Fibroblast of lung (primary cell): ENCODE data around the gene TRIM71. TPM values are rescaled to one million over a fixed set of nuclear protein-coding genes. Genes with fewer than 3 reads are reported as not detected.
"Not testable (repeated sequence)": the region's sequence is repeated elsewhere in the genome, so short reads cannot be mapped to it uniquely, and the experiment has no call there.

Experiments
- DNase-seq, 2 donors: peaks; one replicate each; pipeline versions ENCODE4 v3.0.0 to v3.0.0-alpha.2; 2010; ENCODE audit warnings: low read depth in 2 of 2
- H2AFZ ChIP-seq: 2 replicates; pipeline ENCODE4 v1.5.1; 2012; ENCODE audit warnings: low read length, control low read depth, inconsistent platforms
- H3K27ac ChIP-seq: 2 replicates; pipeline ENCODE4 v1.5.1; 2011; ENCODE audit warnings: low read length, control low read depth; ENCODE audit not compliant: insufficient read depth
- H3K27me3 ChIP-seq: 2 replicates; pipeline ENCODE4 v1.5.1; 2011; ENCODE audit warnings: mild to moderate bottlenecking, low read length; ENCODE audit not compliant: control insufficient read depth, insufficient read depth
- H3K36me3 ChIP-seq: 2 replicates; pipeline ENCODE4 v1.5.1; 2011; ENCODE audit warnings: low read length; ENCODE audit not compliant: control insufficient read depth, insufficient read depth
- H3K4me1 ChIP-seq: 2 replicates; pipeline ENCODE4 v1.5.1; 2011; ENCODE audit warnings: low read length; ENCODE audit not compliant: control insufficient read depth, insufficient read depth; ENCODE audit errors: extremely low read depth
- H3K4me2 ChIP-seq: 2 replicates; pipeline ENCODE4 v1.5.1; 2011; ENCODE audit warnings: low read length, control low read depth; ENCODE audit not compliant: insufficient read depth; ENCODE audit errors: extremely low read depth
- H3K4me3 ChIP-seq, 4 experiments: fragments of 200-600 bp in 1 of 4; sonication (generic) in 1 of 4; replicated peaks in 1 of 4; 2 replicates each; pipeline ENCODE4 v1.5.1; 2011 to 2016; ENCODE audit warnings: low read length in 4 of 4, low read depth in 3 of 4, mild to moderate bottlenecking in 3 of 4, control low read depth in 2 of 4, inconsistent platforms in 1 of 4, mixed read lengths in 1 of 4; ENCODE audit not compliant: insufficient read depth in 1 of 4; ENCODE audit errors: control extremely low read depth in 1 of 4
- H3K79me2 ChIP-seq: 2 replicates; pipeline ENCODE4 v1.5.1; 2012; ENCODE audit warnings: mild to moderate bottlenecking, low read length, inconsistent platforms; ENCODE audit not compliant: control insufficient read depth, insufficient read depth
- H3K9ac ChIP-seq: 2 replicates; pipeline ENCODE4 v1.5.1; 2011; ENCODE audit warnings: mild to moderate bottlenecking, low read length, control low read depth; ENCODE audit not compliant: insufficient read depth
- H3K9me3 ChIP-seq: 2 replicates; pipeline ENCODE4 v1.5.1; 2012; ENCODE audit warnings: low read depth, low read length; ENCODE audit not compliant: control insufficient read depth, insufficient read depth
- H4K20me1 ChIP-seq: 2 replicates; pipeline ENCODE4 v1.5.1; 2011; ENCODE audit warnings: low read length; ENCODE audit not compliant: control insufficient read depth, insufficient read depth; ENCODE audit errors: extremely low read depth
- EZH2 ChIP-seq: IDR thresholded peaks from 2 replicates; pipeline ENCODE4 v1.5.1; 2012; ENCODE audit warnings: low read length, control low read depth, mild to moderate bottlenecking; ENCODE audit errors: missing control alignments
- polyA plus RNA-seq, 2 donors: library from polyadenylated mRNA; depleted of rRNA in 1 of 2; stranded (reverse) in 1 of 2; unstranded in 1 of 2; fragments of >200 nt; gene quantifications; 2 replicates each; pipeline ENCODE4 v1.2.1, GENCODE V29; 2011 to 2012; ENCODE audit warnings: missing spikeins in 1 of 2
- total RNA-seq: library from RNA; depleted of rRNA; stranded (reverse); fragments of >200 nt; gene quantifications from 2 replicates; pipeline ENCODE4 v1.2.1, GENCODE V29; 2014
- TF ChIP-seq, protein P1 (sequence below), 2 donors: IDR thresholded peaks in 1 of 2; conservative IDR thresholded peaks in 1 of 2; 1 replicate in 1 of 2; 2 replicates in 1 of 2; pipeline ENCODE4 v1.5.1; 2011 to 2012; ENCODE audit warnings: low read length in 2 of 2, control low read depth in 1 of 2, inconsistent platforms in 1 of 2, low read depth in 1 of 2, mild to moderate bottlenecking in 1 of 2

Gene TRIM71
- total and polyA plus RNA-seq, 2 donors (not counting 1 experiment from before 2014, with no cell fraction given): under 0.01 to 0.02 TPM

DNA sequence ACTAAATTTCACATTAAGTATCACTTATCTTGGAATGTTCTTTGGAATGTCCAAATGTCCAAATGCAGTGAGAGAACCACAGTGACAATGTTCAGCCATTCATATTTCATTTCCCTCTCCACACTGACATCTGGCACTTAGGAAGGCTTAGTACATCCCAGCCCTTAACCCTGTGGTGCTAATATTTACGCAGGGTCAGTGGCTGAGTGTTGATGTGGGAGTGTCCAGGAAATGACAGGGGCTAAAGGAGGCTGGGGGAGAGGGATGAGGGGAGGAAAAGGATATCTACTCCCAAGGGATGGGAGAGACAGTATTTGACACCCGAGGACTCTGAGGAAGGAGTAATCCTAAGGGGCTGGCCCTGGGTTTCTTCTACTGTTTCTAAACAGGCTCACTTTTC, 119.5 kb downstream of the TRIM71 start:
- H4K20me1 ChIP-seq: no peaks in the 10 kb centered on the region
- no peak overlapping the region for H3K9ac ChIP-seq
- no peaks in the 10 kb centered on the region for H3K36me3 ChIP-seq
- H3K4me1 ChIP-seq: no peaks in the 10 kb centered on the region
- no peaks in the 10 kb centered on the region for H3K27me3 ChIP-seq
- H3K4me3 ChIP-seq: no peak overlapping the region
- H3K27ac ChIP-seq: no peak overlapping the region
- TF ChIP-seq EZH2: no peak
- TF ChIP-seq, protein P1, sequence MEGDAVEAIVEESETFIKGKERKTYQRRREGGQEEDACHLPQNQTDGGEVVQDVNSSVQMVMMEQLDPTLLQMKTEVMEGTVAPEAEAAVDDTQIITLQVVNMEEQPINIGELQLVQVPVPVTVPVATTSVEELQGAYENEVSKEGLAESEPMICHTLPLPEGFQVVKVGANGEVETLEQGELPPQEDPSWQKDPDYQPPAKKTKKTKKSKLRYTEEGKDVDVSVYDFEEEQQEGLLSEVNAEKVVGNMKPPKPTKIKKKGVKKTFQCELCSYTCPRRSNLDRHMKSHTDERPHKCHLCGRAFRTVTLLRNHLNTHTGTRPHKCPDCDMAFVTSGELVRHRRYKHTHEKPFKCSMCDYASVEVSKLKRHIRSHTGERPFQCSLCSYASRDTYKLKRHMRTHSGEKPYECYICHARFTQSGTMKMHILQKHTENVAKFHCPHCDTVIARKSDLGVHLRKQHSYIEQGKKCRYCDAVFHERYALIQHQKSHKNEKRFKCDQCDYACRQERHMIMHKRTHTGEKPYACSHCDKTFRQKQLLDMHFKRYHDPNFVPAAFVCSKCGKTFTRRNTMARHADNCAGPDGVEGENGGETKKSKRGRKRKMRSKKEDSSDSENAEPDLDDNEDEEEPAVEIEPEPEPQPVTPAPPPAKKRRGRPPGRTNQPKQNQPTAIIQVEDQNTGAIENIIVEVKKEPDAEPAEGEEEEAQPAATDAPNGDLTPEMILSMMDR (conservative IDR thresholded peaks at IDR 0.05 in 1 of 2, IDR thresholded peaks at IDR 0.05 in 1 of 2; ENCODE audit: low read depth in 1 of 2, low read length in 2 of 2): no peak
- no peak overlapping the region for H3K4me2 ChIP-seq
- H3K9me3 ChIP-seq: no peaks in the 10 kb centered on the region
- H2AFZ ChIP-seq: no peak overlapping the region
- no peak for DNase-seq
- H3K79me2 ChIP-seq: no peaks in the 10 kb centered on the region

DNA sequence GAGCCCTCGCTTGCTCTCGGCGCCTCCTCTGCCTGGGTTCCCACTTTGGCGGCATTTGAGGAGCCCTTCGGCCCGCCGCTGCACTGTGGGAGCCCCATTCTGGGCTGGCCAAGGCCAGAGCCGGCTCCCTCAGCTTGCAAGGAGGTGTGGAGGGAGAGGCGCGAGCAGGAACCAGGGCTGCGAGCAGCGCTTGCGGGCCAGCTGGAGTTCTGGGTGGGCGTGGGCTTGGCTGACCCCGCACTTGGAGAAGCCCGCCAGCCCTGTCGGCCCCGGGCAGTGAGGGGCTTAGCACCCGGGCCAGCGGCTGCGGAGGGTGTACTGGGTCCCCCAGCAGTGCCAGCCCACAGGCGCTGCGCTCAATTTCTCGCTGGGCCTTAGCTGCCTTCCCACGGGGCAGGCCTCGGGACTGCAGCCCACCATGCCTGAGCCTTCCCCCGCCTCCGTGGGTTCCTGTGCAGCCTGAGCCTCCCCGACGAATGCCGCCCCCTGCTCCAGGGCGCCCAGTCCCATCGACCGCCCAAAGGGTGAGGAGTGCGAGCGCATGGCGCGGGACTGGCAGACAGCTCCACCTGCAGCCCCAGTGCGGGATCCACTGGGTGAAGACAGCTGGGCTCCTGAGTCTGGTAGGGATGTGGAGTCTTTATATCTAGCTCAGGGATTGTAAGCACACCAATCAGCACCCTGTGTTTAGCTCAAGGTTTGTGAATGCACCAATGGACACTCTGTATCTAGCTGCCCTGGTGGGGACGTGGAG, 121.9 kb downstream of the TRIM71 start:
- not testable (repeated sequence) for DNase-seq, H3K36me3 ChIP-seq, H3K4me1 ChIP-seq, H3K9me3 ChIP-seq, H3K27ac ChIP-seq, H3K9ac ChIP-seq, H3K27me3 ChIP-seq, H3K4me3 ChIP-seq, H4K20me1 ChIP-seq, H3K4me2 ChIP-seq, H3K79me2 ChIP-seq, H2AFZ ChIP-seq

DNA sequence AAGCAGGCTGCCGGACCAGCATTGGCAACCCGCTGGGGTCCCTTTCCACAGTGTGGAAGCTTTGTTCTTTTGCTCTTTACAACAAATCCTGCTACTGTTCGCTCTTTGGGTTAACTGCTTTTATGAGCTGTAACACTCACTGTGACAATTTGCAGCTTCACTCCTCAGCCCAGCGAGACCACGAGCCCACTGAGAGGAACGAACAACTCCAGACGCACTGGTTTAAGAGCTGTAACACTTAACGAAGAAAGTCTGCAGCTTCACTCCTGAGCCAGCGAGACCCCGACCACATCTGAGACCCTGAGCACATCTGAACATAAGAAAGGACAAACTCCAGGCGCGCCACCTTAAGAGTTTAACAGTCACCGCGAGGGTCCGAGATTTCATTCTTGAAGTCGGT, 122.9 kb downstream of the TRIM71 start:
- no peaks in the 10 kb centered on the region for H4K20me1 ChIP-seq
- H3K4me1 ChIP-seq: no peaks in the 10 kb centered on the region
- no peak overlapping the region for H3K4me2 ChIP-seq
- no peak overlapping the region for H3K27ac ChIP-seq
- no peaks in the 10 kb centered on the region for H3K27me3 ChIP-seq
- no peak overlapping the region for H2AFZ ChIP-seq
- H3K9ac ChIP-seq: no peak overlapping the region
- no peaks in the 10 kb centered on the region for H3K36me3 ChIP-seq
- H3K79me2 ChIP-seq: no peaks in the 10 kb centered on the region
- H3K4me3 ChIP-seq: no peak overlapping the region
- H3K9me3 ChIP-seq: no peaks in the 10 kb centered on the region
- DNase-seq: no peak
- TF ChIP-seq EZH2: no peak
- TF ChIP-seq, protein P1 (conservative IDR thresholded peaks at IDR 0.05 in 1 of 2, IDR thresholded peaks at IDR 0.05 in 1 of 2; ENCODE audit: low read depth in 1 of 2, low read length in 2 of 2): no peak
